Nephron (organoid): ENCODE results near the gene KCNT1.

Experiments
- H3K27ac Mint-ChIP-seq, 3 experiments: 2 replicates each; pipeline ENCODE4 v1.8.0; 2020; ENCODE audit warnings: mixed read lengths in 3 of 3, mild to moderate bottlenecking in 2 of 3, moderate library complexity in 1 of 3
- H3K27me3 Mint-ChIP-seq: 2 replicates; pipeline ENCODE4 v1.8.0; 2021; ENCODE audit warnings: low read depth, mild to moderate bottlenecking, moderate library complexity, mixed read lengths
- H3K36me3 Mint-ChIP-seq: 2 replicates; pipeline ENCODE4 v1.8.0; 2020; ENCODE audit warnings: low read depth, mixed read lengths
- H3K4me1 Mint-ChIP-seq: 2 replicates; pipeline ENCODE4 v1.8.0; 2020; ENCODE audit warnings: mixed read lengths
- H3K4me3 Mint-ChIP-seq, 3 experiments: 2 replicates each; pipeline ENCODE4 v1.8.0; 2020; ENCODE audit warnings: mild to moderate bottlenecking in 3 of 3, mixed read lengths in 3 of 3, moderate library complexity in 2 of 3
- H3K9me3 Mint-ChIP-seq: 2 replicates; pipeline ENCODE4 v1.8.0; 2020; ENCODE audit warnings: mixed read lengths
- TF ChIP-seq, protein P1 (sequence below), 3 experiments: fragments of 200-600 bp; sonication (generic); IDR thresholded peaks; one replicate each; pipeline ENCODE4 v1.5.0; 2021; ENCODE audit warnings: antibody characterized with exemption in 3 of 3; ENCODE audit not compliant: unreplicated experiment in 3 of 3

The KCNT1 gene

GRCh38 chr9:135821733-135822373, 119.9 kb downstream of the KCNT1 start:
- H3K4me3 Mint-ChIP-seq, result no peak overlapping the region
- H3K27ac Mint-ChIP-seq, result no peak overlapping the region
- no peaks in the 10 kb centered on the region for H3K9me3 Mint-ChIP-seq
- peaks cover 2% of the 10 kb centered on the region for H3K4me1 Mint-ChIP-seq
- TF ChIP-seq, protein P1, sequence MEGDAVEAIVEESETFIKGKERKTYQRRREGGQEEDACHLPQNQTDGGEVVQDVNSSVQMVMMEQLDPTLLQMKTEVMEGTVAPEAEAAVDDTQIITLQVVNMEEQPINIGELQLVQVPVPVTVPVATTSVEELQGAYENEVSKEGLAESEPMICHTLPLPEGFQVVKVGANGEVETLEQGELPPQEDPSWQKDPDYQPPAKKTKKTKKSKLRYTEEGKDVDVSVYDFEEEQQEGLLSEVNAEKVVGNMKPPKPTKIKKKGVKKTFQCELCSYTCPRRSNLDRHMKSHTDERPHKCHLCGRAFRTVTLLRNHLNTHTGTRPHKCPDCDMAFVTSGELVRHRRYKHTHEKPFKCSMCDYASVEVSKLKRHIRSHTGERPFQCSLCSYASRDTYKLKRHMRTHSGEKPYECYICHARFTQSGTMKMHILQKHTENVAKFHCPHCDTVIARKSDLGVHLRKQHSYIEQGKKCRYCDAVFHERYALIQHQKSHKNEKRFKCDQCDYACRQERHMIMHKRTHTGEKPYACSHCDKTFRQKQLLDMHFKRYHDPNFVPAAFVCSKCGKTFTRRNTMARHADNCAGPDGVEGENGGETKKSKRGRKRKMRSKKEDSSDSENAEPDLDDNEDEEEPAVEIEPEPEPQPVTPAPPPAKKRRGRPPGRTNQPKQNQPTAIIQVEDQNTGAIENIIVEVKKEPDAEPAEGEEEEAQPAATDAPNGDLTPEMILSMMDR (IDR thresholded peaks at IDR 0.05; ENCODE audit: unreplicated experiment in 3 of 3), result no peak
- H3K36me3 Mint-ChIP-seq, result peaks cover 78% of the 10 kb centered on the region
- H3K27me3 Mint-ChIP-seq, result no peaks in the 10 kb centered on the region

DNA sequence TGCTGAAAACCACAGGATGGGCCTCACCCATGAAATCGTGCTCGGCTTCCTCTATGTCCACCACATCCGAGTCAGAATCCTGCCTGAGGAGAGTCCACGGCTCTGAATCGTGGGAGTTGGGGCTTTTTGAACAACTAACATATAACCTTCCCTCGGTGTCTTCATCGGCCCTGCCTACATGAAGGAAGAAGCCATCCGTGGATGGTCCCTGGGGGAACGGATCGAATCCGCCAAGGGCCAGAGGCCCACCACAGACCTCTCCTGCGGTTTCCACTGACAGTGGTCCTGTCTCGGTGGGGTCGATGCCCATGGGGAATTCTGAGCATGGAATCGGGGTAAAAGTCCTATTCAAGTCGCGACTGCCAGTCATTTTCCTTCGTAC, 120.4 kb downstream of the KCNT1 start:
- Mint-ChIP-seq H3K27ac (no peak overlapping the region), H3K36me3 (peaks cover 80% of the 10 kb centered on the region), H3K4me1 (no peaks in the 10 kb centered on the region), H3K9me3 (no peaks in the 10 kb centered on the region), H3K4me3 (no peak overlapping the region), H3K27me3 (no peaks in the 10 kb centered on the region)
- TF ChIP-seq, protein P1 (IDR thresholded peaks at IDR 0.05; ENCODE audit: unreplicated experiment in 3 of 3), result no peak

DNA sequence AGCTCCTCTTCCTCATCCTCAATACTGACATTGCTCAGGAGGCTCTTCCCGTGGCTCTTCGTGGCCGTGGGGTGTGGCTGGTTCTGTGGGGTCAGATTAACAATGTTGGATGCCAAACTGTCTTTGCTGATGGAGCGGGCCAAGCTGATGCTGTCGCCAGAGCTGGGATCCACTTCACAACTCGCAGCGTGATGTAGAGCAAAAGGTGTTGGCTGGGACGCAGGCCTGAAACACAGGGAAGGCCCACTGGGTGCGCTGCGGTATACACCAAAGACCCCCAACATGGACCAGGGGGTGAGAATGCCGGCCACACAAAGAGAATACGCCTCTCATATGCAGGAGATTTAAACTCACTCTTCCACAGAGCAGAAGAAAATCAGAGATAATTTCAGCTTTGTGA, 121.1 kb downstream of the KCNT1 start:
- Mint-ChIP-seq H3K4me3 (no peak overlapping the region), H3K27ac (no peak overlapping the region), H3K27me3 (no peaks in the 10 kb centered on the region), H3K9me3 (peaks cover under 1% of the 10 kb centered on the region), H3K4me1 (no peaks in the 10 kb centered on the region), H3K36me3 (peaks cover 84% of the 10 kb centered on the region)
- TF ChIP-seq, protein P1 (IDR thresholded peaks at IDR 0.05; ENCODE audit: unreplicated experiment in 3 of 3), result no peak

GRCh38 chr9:135825435-135826187, 123.6 kb downstream of the KCNT1 start:
- Mint-ChIP-seq H3K27me3 (peaks cover 3% of the 10 kb centered on the region), H3K4me3 (no peak overlapping the region), H3K4me1 (no peaks in the 10 kb centered on the region), H3K36me3 (peaks cover 88% of the 10 kb centered on the region), H3K27ac (no peak overlapping the region), H3K9me3 (peaks cover 3% of the 10 kb centered on the region)
- TF ChIP-seq, protein P1 (IDR thresholded peaks at IDR 0.05; ENCODE audit: unreplicated experiment in 3 of 3), result no peak

DNA sequence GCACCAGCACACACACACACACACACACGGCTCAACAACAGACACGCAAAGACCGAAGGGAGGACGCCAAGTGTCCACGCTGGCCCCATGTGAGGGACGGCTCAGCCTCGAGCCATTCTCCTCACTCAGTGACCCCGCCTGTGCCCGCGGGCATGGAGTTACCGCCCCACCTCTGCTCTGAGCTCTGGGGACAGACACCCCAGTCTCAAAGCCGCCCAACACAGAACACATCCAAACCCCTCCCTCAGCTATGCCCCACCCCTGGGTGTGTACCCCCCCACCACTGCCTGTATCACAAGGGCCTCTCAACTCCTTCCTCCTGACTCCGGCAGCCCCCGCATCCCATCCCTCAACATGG, 124.2 kb downstream of the KCNT1 start:
- TF ChIP-seq, protein P1 (IDR thresholded peaks at IDR 0.05; ENCODE audit: unreplicated experiment in 3 of 3), result no peak
- Mint-ChIP-seq H3K4me1 (no peaks in the 10 kb centered on the region), H3K27me3 (peaks cover 3% of the 10 kb centered on the region), H3K4me3 (no peak overlapping the region), H3K27ac (no peak overlapping the region), H3K9me3 (peaks cover 3% of the 10 kb centered on the region), H3K36me3 (peaks cover 84% of the 10 kb centered on the region)

GRCh38 chr9:135827301-135827700, 125.3 kb downstream of the KCNT1 start:
- Mint-ChIP-seq H3K4me3 (no peak overlapping the region), H3K27me3 (peaks cover 3% of the 10 kb centered on the region), H3K4me1 (no peaks in the 10 kb centered on the region), H3K27ac (no peak overlapping the region), H3K36me3 (peaks cover 73% of the 10 kb centered on the region), H3K9me3 (peaks cover 3% of the 10 kb centered on the region)
- TF ChIP-seq, protein P1 (IDR thresholded peaks at IDR 0.05; ENCODE audit: unreplicated experiment in 3 of 3), result no peak
